Lower lobe of right lung (tissue), 2 donors: Measurements from ENCODE around the gene LINC00632. TPM values are rescaled to one million over a fixed set of nuclear protein-coding genes. Genes with fewer than 3 reads are reported as not detected.
A peak's percentile ranks its signal among the peaks of the same experiment; 100 is the strongest.

Experiments
- ATAC-seq, 2 donors: fragments of 200-7000 bp; cut with Tn5 transposase; one replicate each; pipeline ENCODE4 v1.9.1; 2020 to 2022; ENCODE audit warnings: mild to moderate bottlenecking in 2 of 2, moderate library complexity in 2 of 2
- DNase-seq: peaks from one replicate; pipeline ENCODE4 v3.0.0-alpha.2; 2020
- H3K27ac ChIP-seq: fragments of 200-600 bp; one replicate; pipeline ENCODE4 v1.8.0; 2022
- H3K27me3 ChIP-seq: fragments of 200-600 bp; one replicate; pipeline ENCODE4 v1.8.0; 2022; ENCODE audit warnings: low read depth
- H3K36me3 ChIP-seq: fragments of 200-600 bp; one replicate; pipeline ENCODE4 v1.8.0; 2022; ENCODE audit warnings: mild to moderate bottlenecking
- H3K4me1 ChIP-seq: fragments of 200-600 bp; one replicate; pipeline ENCODE4 v1.8.0; 2022
- H3K4me3 ChIP-seq: fragments of 200-600 bp; one replicate; pipeline ENCODE4 v1.8.0; 2022; ENCODE audit warnings: mild to moderate bottlenecking
- H3K9me3 ChIP-seq: fragments of 200-600 bp; one replicate; pipeline ENCODE4 v1.8.0; 2022
- CTCF ChIP-seq: fragments of 200-600 bp; IDR thresholded peaks from one replicate; pipeline ENCODE4 v1.8.0; 2022; ENCODE audit warnings: antibody characterized with exemption, mild to moderate bottlenecking
- intact Hi-C: fragments of 100-400 bp; cut with DNase I; formaldehyde crosslinking; loops from one replicate; pipeline ENCODE4 v1.11.0; 2022
- total RNA-seq: library from RNA; stranded (reverse); fragmentation: NEBNext Ultra II Directional; extraction: Animal tissue kit (Norgen Biotek cat#: 25700); gene quantifications from one replicate; pipeline ENCODE4 v1.2.1, GENCODE V29; 2021
- donor health status: DM: no; HTN: yes; CAD: no; lungs with severe emphysema.

LINC00632 gene
- total RNA-seq, 1 donor from 2014 or later = 173 TPM

DNA sequence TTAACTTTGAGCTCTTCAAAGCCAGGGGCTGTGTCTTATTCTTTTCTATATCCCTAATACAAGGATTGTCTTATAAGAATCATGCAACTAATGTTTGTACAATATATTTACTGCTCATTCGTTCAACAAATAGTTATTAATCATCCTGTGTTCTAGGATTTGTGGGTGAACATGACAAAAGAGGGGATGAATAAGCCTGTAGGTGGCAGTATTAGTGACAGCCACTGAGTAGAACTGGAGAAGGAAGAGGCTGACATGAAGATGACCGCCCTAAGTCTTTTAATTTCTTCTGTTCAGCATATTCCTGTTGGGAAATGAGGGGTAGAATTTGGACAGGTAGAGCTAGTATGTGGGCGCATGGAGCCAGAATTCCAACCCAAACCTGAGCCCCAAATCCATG, 11.9 kb upstream of the LINC00632 start:
- no peak for DNase-seq
- intact Hi-C loops = no loop called here
- H3K27me3 ChIP-seq = no peaks in the 10 kb centered on the region
- H3K27ac ChIP-seq = no peak overlapping the region
- H3K4me3 ChIP-seq = no peak overlapping the region
- no peaks in the 10 kb centered on the region for H3K4me1 ChIP-seq
- H3K36me3 ChIP-seq = no peaks in the 10 kb centered on the region
- TF ChIP-seq CTCF = no peak
- no peak for ATAC-seq
- H3K9me3 ChIP-seq = no peaks in the 10 kb centered on the region

DNA sequence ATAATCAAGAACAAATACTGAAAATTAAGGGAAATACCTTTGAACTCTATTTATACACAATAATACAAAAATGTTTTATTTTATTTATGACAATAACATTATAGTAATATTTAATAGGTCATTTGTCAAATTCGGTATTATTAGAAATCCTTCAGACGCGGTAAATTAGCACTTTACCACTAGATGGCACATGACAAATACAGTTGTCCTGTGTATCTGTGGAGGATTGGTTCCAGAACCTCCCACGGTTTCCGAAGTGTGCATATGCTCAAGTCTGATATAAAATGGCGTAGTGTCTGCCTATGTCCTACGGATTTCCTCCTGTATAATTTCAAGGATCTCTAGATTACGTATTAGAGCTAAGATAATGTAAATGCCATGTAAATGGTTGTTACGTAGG, 8.1 kb upstream of the LINC00632 start:
- DNase-seq (no peak), ATAC-seq (peak in 1 of 2 donors; percentile 45)
- Histone ChIP-seq H3K27me3 (no peaks in the 10 kb centered on the region), H3K27ac (no peak overlapping the region), H3K9me3 (no peaks in the 10 kb centered on the region), H3K4me3 (no peak overlapping the region), H3K36me3 (no peaks in the 10 kb centered on the region), H3K4me1 (no peaks in the 10 kb centered on the region)
- intact Hi-C loops = no loop called here
- TF ChIP-seq CTCF = peak; percentile 24

GRCh38 chrX:140710710-140711109, 1.2 kb downstream of the LINC00632 start:
- Histone ChIP-seq H3K27me3 (no peaks in the 10 kb centered on the region), H3K36me3 (no peaks in the 10 kb centered on the region), H3K4me3 (no peak overlapping the region), H3K4me1 (no peaks in the 10 kb centered on the region), H3K9me3 (no peaks in the 10 kb centered on the region), H3K27ac (no peak overlapping the region)
- DNase-seq = no peak
- TF ChIP-seq CTCF = no peak
- ATAC-seq = no peak
- intact Hi-C loops = no loop called here

DNA sequence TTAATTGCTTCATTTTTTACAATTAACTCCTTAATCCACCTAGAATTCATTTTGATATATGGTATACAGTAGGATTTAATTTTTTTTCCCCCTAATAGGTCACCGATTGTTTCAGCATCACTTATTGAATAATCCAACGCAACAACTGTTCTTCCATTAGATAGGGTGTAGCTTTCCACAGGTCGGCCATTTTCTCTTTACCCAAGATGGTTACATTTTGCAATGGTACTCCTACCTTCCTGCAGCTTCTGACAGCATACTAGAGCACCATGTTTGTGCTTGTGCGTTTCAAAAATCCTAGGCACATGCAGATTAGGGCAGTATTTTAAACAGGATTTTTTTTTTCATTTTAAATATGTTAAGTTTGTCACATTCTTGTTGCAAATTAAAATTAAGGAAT, 2.3 kb downstream of the LINC00632 start:
- TF ChIP-seq CTCF = no peak
- H3K27ac ChIP-seq = no peak overlapping the region
- H3K4me3 ChIP-seq = no peak overlapping the region
- ATAC-seq = no peak
- no peaks in the 10 kb centered on the region for H3K27me3 ChIP-seq
- no peak for DNase-seq
- no peaks in the 10 kb centered on the region for H3K4me1 ChIP-seq
- no peaks in the 10 kb centered on the region for H3K36me3 ChIP-seq
- intact Hi-C loops = no loop called here
- no peaks in the 10 kb centered on the region for H3K9me3 ChIP-seq

DNA sequence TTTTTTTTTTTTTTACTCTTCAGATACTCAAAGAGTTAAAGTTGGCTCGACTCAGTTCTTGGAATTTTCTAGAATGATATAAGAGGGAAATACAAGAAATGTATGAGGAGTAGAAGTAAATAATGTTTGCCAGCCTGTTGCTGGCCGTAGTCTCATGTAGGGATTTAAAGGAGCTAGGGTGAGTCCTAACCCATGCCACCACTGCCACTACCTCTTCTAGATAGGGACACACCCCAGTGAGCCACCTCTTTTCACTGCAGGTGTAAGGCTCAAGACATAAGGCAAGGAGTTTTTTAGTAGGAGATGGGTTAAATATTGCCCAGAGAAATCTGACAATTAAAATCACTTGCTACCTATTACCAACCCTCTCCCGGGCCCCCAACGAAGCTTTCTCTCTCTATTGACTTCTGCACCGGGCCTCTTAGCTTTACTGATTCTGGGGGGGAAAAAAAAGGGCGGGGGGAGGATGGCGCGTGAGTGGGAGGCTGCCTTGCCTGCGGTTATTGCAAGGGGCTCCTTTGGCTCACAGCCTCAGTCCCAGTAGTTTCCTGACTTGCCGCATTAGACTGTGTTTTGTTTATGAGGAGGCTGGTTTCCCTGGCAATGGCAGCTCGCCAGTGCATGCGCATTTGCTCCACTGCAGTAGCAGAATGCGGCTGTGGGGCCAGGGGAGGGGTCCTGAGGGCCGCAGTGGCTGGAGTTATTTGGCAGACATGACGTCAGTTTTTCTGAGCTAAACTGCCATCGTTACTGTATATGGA, 3.0 kb downstream of the LINC00632 start:
- no peak overlapping the region for H3K27ac ChIP-seq
- ATAC-seq (peak; percentile 84 to 89), DNase-seq (peak; percentile 68)
- no peaks in the 10 kb centered on the region for H3K4me1 ChIP-seq
- no peak for TF ChIP-seq CTCF
- H3K36me3 ChIP-seq = no peaks in the 10 kb centered on the region
- no peaks in the 10 kb centered on the region for H3K9me3 ChIP-seq
- peak overlapping the region; percentile 31 for H3K4me3 ChIP-seq
- H3K27me3 ChIP-seq = no peaks in the 10 kb centered on the region
- intact Hi-C loops = no loop called here
